VCaP (cell line): ENCODE measurements around the gene ENPP1.
"Not testable (repeated sequence)": the region's sequence is repeated elsewhere in the genome, so short reads cannot be mapped to it uniquely, and the experiment has no call there.

Experiments
- H3K27ac ChIP-seq: fragments of 450-650 bp; 2 replicates; pipeline ENCODE4 v1.5.1; 2017
- CTCF ChIP-seq: fragments of 450-650 bp; conservative IDR thresholded peaks from 2 replicates; pipeline ENCODE4 v1.5.1; 2017; ENCODE audit warnings: mild to moderate bottlenecking, moderate library complexity

ENPP1 gene

GRCh38 chr6:131852200-131852599, 44.4 kb downstream of the ENPP1 start:
- TF ChIP-seq CTCF, result no peak
- no peak overlapping the region for H3K27ac ChIP-seq

- TF ChIP-seq CTCF, result no peak
These were observed 47.0 kb downstream of the ENPP1 start for GRCh38 chr6:131854803-131855202.

GRCh38 chr6:131858765-131859415, 51.1 kb downstream of the ENPP1 start:
- H3K27ac ChIP-seq, result no peak overlapping the region

More at GRCh38 chr6:131854803-131855202, 47.0 kb downstream of the ENPP1 start:
- H3K27ac ChIP-seq, result no peak overlapping the region

GRCh38 chr6:131859658-131860057, 51.8 kb downstream of the ENPP1 start:
- not testable (repeated sequence) for H3K27ac ChIP-seq

More at GRCh38 chr6:131858765-131859415, 51.1 kb downstream of the ENPP1 start:
- no peak for TF ChIP-seq CTCF

GRCh38 chr6:131861381-131861780, 53.6 kb downstream of the ENPP1 start:
- no peak for TF ChIP-seq CTCF
- H3K27ac ChIP-seq, result no peak overlapping the region

GRCh38 chr6:131862476-131862875, 54.7 kb downstream of the ENPP1 start:
- TF ChIP-seq CTCF, result no peak
- H3K27ac ChIP-seq, result no peak overlapping the region

- no peak overlapping the region for H3K27ac ChIP-seq
- TF ChIP-seq CTCF, result no peak
These were observed 59.9 kb downstream of the ENPP1 start for GRCh38 chr6:131867744-131868143.

GRCh38 chr6:131868836-131869235, 61.0 kb downstream of the ENPP1 start:
- TF ChIP-seq CTCF, result no peak
- no peak overlapping the region for H3K27ac ChIP-seq
